Activated T-helper 1 cell treated with anti-CD3 and anti-CD28 coated beads, Interleukin-2, amount 50 U/mL, for 16 hours (primary cell): ENCODE data around the gene ADAP1.
A peak's percentile ranks its signal among the peaks of the same experiment; 100 is the strongest.

Source experiments
- DNase-seq, 2 donors: peaks; one replicate each; pipeline ENCODE4 v3.0.0-alpha.2; 2020; ENCODE audit warnings: low read depth in 1 of 2, low spot score in 1 of 2

ADAP1 gene

GRCh38 chr7:910441-910861 lies 44.0 kb downstream of the ADAP1 start:
- DNase-seq, result no peak

GRCh38 chr7:909358-910329 lies 44.8 kb downstream of the ADAP1 start:
- DNase-seq, result no peak

- peak; percentile 51 to 52 for DNase-seq
Observed at GRCh38 chr7:908591-909357, 45.7 kb downstream of the ADAP1 start.

GRCh38 chr7:908159-908581 lies 46.3 kb downstream of the ADAP1 start:
- no peak for DNase-seq

GRCh38 chr7:907158-907980 lies 47.1 kb downstream of the ADAP1 start:
- DNase-seq, result no peak

- DNase-seq, result no peak
Observed at GRCh38 chr7:906776-907157, 47.7 kb downstream of the ADAP1 start.

GRCh38 chr7:904847-905246 lies 49.6 kb downstream of the ADAP1 start:
- no peak for DNase-seq

- no peak for DNase-seq
Observed at GRCh38 chr7:903921-904755, 50.3 kb downstream of the ADAP1 start.

GRCh38 chr7:902996-903395 lies 51.5 kb downstream of the ADAP1 start:
- DNase-seq, result no peak

GRCh38 chr7:901388-902154 lies 52.9 kb downstream of the ADAP1 start:
- DNase-seq, result no peak

- no peak for DNase-seq
Observed at GRCh38 chr7:901041-901387, 53.5 kb downstream of the ADAP1 start.

GRCh38 chr7:900331-901040 lies 54.0 kb downstream of the ADAP1 start:
- DNase-seq, result no peak

GRCh38 chr7:899806-900205 lies 54.7 kb downstream of the ADAP1 start:
- no peak for DNase-seq

GRCh38 chr7:898855-899681 lies 55.4 kb downstream of the ADAP1 start:
- no peak for DNase-seq

GRCh38 chr7:898460-898854 lies 56.0 kb downstream of the ADAP1 start:
- no peak for DNase-seq

- no peak for DNase-seq
Observed at GRCh38 chr7:897771-898376, 56.6 kb downstream of the ADAP1 start.

- no peak for DNase-seq
Observed at GRCh38 chr7:897086-897485, 57.4 kb downstream of the ADAP1 start.
